Measurements from ENCODE around the gene EHF. TPM values are rescaled to one million over a fixed set of nuclear protein-coding genes. Genes with fewer than 3 reads are reported as not detected.
A peak's percentile ranks its signal among the peaks of the same experiment; 100 is the strongest.

The EHF gene
- total and polyA plus RNA-seq, 2 experiments from 2014 or later = 5.8 to 9.0 TPM

DNA sequence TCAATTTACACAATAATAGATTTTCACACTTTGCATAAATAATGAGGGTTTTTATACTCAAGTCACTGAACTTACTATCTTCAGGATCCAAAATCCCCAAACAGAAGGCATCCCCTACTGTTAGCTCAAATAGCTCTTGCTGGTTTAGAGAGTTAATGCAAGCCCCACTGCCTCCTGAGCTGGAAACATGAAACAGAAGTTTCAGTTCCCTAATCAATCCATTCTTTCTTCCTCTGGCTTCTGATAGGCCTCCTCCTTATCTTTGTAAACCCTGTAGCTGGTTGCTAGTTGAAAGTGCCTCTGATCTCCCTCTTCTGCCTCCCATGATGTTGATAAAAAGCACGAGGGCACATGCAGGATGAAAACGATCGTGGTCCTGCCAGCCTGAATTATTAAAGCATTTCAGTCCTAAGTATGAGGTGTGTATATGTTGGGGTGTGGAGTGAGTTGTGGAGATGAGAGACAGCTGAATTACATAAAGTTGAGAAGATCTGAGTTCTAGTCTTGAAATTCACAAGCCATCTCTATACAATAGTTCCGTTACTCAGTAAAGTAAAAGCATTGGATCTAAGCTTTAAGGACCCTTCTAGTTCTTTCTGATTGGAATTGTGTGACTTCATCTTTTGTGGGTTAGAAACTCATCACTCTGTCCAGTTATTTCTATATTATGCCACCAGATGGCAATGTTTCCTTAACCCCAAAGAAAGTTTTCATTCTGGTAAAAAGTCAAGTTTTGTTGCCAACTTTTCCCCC lies 35.0 kb upstream of the EHF start:
- TF ChIP-seq EZH2 (IDR thresholded peaks at IDR 0.05; ENCODE audit: borderline replicate concordance) = no peak
- TF ChIP-seq, protein P1, sequence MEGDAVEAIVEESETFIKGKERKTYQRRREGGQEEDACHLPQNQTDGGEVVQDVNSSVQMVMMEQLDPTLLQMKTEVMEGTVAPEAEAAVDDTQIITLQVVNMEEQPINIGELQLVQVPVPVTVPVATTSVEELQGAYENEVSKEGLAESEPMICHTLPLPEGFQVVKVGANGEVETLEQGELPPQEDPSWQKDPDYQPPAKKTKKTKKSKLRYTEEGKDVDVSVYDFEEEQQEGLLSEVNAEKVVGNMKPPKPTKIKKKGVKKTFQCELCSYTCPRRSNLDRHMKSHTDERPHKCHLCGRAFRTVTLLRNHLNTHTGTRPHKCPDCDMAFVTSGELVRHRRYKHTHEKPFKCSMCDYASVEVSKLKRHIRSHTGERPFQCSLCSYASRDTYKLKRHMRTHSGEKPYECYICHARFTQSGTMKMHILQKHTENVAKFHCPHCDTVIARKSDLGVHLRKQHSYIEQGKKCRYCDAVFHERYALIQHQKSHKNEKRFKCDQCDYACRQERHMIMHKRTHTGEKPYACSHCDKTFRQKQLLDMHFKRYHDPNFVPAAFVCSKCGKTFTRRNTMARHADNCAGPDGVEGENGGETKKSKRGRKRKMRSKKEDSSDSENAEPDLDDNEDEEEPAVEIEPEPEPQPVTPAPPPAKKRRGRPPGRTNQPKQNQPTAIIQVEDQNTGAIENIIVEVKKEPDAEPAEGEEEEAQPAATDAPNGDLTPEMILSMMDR (IDR thresholded peaks at IDR 0.05; ENCODE audit: poor library complexity) = peak; percentile 66
- Histone ChIP-seq H3K4me2 (peak overlapping the region; percentile 33), H3K9me2 (replicated peaks; ENCODE audit: insufficient read depth) (no peaks in the 10 kb centered on the region), H3K27me3 (no peaks in the 10 kb centered on the region), H3K4me1 (ENCODE audit: insufficient read depth) (peaks cover 3% of the 10 kb centered on the region), H3K9me3 (ENCODE audit: low read depth) (no peaks in the 10 kb centered on the region), H2AFZ (peak overlapping the region; percentile 11), H4K20me1 (ENCODE audit: insufficient read depth, poor library complexity, severe bottlenecking) (no peaks in the 10 kb centered on the region), H3K36me3 (replicated peaks; ENCODE audit: insufficient read depth, low read depth) (no peaks in the 10 kb centered on the region), H3K4me3 (no peak overlapping the region), H3K79me2 (no peaks in the 10 kb centered on the region), H3K27ac (peak overlapping the region; percentile 44)
- 12% methylated on average over 4 of the region's 4 CpGs for WGBS (ENCODE audit: low lambda C conversion rate, missing lambda C conversion rate)
- DNase-seq (ENCODE audit: low spot score) = peak; percentile 79

DNA sequence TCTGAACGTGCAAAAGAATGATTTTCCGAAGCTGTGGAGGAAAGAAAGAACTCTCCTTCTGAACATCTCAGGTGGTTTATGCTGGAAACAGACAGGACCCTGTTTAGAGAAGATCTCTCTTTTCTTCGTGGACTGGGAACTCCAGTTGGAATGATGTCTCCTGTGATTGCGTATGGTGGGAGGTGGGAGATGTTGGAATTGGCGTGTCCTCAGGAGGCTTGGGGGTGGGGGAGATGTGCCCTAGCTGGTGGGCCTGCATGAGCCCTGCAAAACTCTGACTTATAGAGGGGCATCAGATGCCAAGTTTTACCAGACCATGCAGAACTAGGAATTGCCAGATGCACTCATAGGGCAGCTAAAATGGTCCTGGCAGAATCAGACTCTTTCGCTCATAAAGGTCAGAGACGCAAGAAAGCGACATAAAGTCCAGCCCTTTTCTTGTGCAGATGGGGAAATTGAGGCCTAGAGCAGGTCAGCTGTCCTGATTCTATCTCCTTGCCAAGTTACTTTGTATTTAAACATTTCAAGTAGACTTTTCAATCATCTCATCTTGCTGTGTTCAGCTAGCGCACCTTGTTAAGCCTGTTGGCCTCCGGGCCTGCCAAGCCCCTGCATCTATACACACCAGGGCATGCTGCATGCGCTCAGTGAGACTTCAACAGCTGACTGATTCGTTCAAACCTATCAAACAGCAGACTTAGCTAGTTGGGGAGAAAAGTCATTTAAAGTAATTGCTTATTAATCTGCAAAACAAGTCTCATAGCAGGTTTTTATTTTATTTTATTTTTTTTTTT lies 34.2 kb upstream of the EHF start:
- Histone ChIP-seq H3K9me3 (ENCODE audit: low read depth) (no peaks in the 10 kb centered on the region), H2AFZ (no peak overlapping the region), H3K27me3 (no peaks in the 10 kb centered on the region), H3K27ac (no peak overlapping the region), H3K4me1 (ENCODE audit: insufficient read depth) (peaks cover 3% of the 10 kb centered on the region), H3K36me3 (replicated peaks; ENCODE audit: insufficient read depth, low read depth) (no peaks in the 10 kb centered on the region), H4K20me1 (ENCODE audit: insufficient read depth, poor library complexity, severe bottlenecking) (no peaks in the 10 kb centered on the region), H3K4me2 (peak overlapping the region; percentile 30), H3K4me3 (no peak overlapping the region), H3K9me2 (replicated peaks; ENCODE audit: insufficient read depth) (no peaks in the 10 kb centered on the region), H3K79me2 (no peaks in the 10 kb centered on the region)
- WGBS (ENCODE audit: low lambda C conversion rate, missing lambda C conversion rate) = 72% methylated on average over 12 of the region's 12 CpGs
- no peak for TF ChIP-seq EZH2phosphoT487 (IDR thresholded peaks at IDR 0.05; ENCODE audit: low read depth, severe bottlenecking, unreplicated experiment)
- TF ChIP-seq EZH2 (IDR thresholded peaks at IDR 0.05; ENCODE audit: borderline replicate concordance) = no peak
- TF ChIP-seq, protein P1 (IDR thresholded peaks at IDR 0.05; ENCODE audit: poor library complexity) = no peak
- no peak for DNase-seq (ENCODE audit: low spot score)

DNA sequence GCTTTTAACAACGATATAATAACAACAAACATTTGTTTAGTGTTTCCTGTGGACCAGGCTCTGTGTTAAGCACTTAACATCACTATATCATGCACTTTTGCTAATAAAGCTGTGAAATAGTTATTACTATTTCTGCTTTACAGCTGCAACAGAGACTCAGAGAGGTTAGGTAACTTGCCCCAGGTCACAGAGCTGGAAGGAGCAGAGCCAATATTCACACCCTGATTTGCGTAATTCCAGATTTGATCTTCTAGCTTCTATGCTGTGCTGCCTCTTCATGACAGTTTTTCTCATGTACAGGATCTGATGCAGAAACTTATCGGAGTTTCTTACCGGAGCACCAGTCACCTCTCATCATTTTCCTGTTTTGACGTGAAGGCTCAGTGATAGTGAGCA lies 33.6 kb upstream of the EHF start:
- H3K79me2 ChIP-seq = no peaks in the 10 kb centered on the region
- H3K4me3 ChIP-seq = no peak overlapping the region
- no peaks in the 10 kb centered on the region for H3K9me3 ChIP-seq (ENCODE audit: low read depth)
- 79% methylated on average over 5 of the region's 5 CpGs for WGBS (ENCODE audit: low lambda C conversion rate, missing lambda C conversion rate)
- H3K27me3 ChIP-seq = no peaks in the 10 kb centered on the region
- H3K4me1 ChIP-seq (ENCODE audit: insufficient read depth) = peaks cover 3% of the 10 kb centered on the region
- H4K20me1 ChIP-seq (ENCODE audit: insufficient read depth, poor library complexity, severe bottlenecking) = no peaks in the 10 kb centered on the region
- no peaks in the 10 kb centered on the region for H3K9me2 ChIP-seq (replicated peaks; ENCODE audit: insufficient read depth)
- no peak overlapping the region for H2AFZ ChIP-seq
- no peak for DNase-seq (ENCODE audit: low spot score)
- H3K36me3 ChIP-seq (replicated peaks; ENCODE audit: insufficient read depth, low read depth) = no peaks in the 10 kb centered on the region
- no peak overlapping the region for H3K4me2 ChIP-seq
- no peak overlapping the region for H3K27ac ChIP-seq
- no peak for TF ChIP-seq EZH2 (IDR thresholded peaks at IDR 0.05; ENCODE audit: borderline replicate concordance)
- TF ChIP-seq, protein P1 (IDR thresholded peaks at IDR 0.05; ENCODE audit: poor library complexity) = no peak
- no peak for TF ChIP-seq EZH2phosphoT487 (IDR thresholded peaks at IDR 0.05; ENCODE audit: low read depth, severe bottlenecking, unreplicated experiment)

Data from hepatocyte (in vitro differentiated cells).